Neural progenitor cell (in vitro differentiated cells): ENCODE data around the gene GLCE. TPM values are rescaled to one million over a fixed set of nuclear protein-coding genes. Genes with fewer than 3 reads are reported as not detected.

ENCODE experiments used
- DNase-seq: peaks from one replicate; pipeline ENCODE4 v3.0.0-alpha.2; 2016; ENCODE audit warnings: low spot score
- H2AFZ ChIP-seq: fragments of 200-600 bp; sonication (generic); replicated peaks from 2 replicates; pipeline ENCODE4 v1.6.1; 2016; ENCODE audit warnings: antibody characterized with exemption
- H3F3A ChIP-seq: fragments of 200-600 bp; sonication (generic); 2 replicates; pipeline ENCODE4 v1.6.1; 2016; ENCODE audit warnings: antibody characterized with exemption, low read depth
- H3K27ac ChIP-seq: fragments of 200-600 bp; sonication (generic); 2 replicates; pipeline ENCODE4 v1.5.1; 2016; ENCODE audit warnings: mild to moderate bottlenecking
- H3K27me3 ChIP-seq: fragments of 200-600 bp; sonication (generic); 2 replicates; pipeline ENCODE4 v1.6.1; 2016; ENCODE audit warnings: mild to moderate bottlenecking, moderate library complexity
- H3K36me3 ChIP-seq: fragments of 200-600 bp; sonication (generic); 2 replicates; pipeline ENCODE4 v1.5.1; 2016
- H3K4me1 ChIP-seq: fragments of 200-600 bp; sonication (generic); 2 replicates; pipeline ENCODE4 v1.6.1; 2016; ENCODE audit warnings: mixed run types
- H3K4me2 ChIP-seq: fragments of 200-600 bp; sonication (generic); 2 replicates; pipeline ENCODE4 v1.6.1; 2016
- H3K4me3 ChIP-seq: fragments of 200-600 bp; sonication (generic); 2 replicates; pipeline ENCODE4 v1.5.1; 2016
- H3K79me2 ChIP-seq: fragments of 200-600 bp; sonication (generic); 2 replicates; pipeline ENCODE4 v1.6.1; 2016; ENCODE audit warnings: low read depth
- H3K9ac ChIP-seq: fragments of 200-600 bp; sonication (generic); 2 replicates; pipeline ENCODE4 v1.6.1; 2016
- H3K9me3 ChIP-seq: fragments of 200-600 bp; sonication (generic); 2 replicates; pipeline ENCODE4 v1.5.1; 2016; ENCODE audit warnings: low read depth
- H4K20me1 ChIP-seq: fragments of 200-600 bp; sonication (generic); 2 replicates; pipeline ENCODE4 v1.6.1; 2016; ENCODE audit warnings: low read depth
- H3K27ac Mint-ChIP-seq: 3 replicates; pipeline ENCODE4 v1.8.0; 2021; ENCODE audit warnings: mixed read lengths
- H3K27me3 Mint-ChIP-seq: 2 replicates; pipeline ENCODE4 v1.8.0; 2022; ENCODE audit warnings: low read depth, mild to moderate bottlenecking, inconsistent platforms, moderate library complexity, mixed read lengths; ENCODE audit not compliant: insufficient read depth
- H3K36me3 Mint-ChIP-seq: 3 replicates; pipeline ENCODE4 v1.8.0; 2021; ENCODE audit warnings: mixed read lengths
- H3K4me1 Mint-ChIP-seq: 3 replicates; pipeline ENCODE4 v1.8.0; 2021; ENCODE audit warnings: mixed read lengths
- H3K4me3 Mint-ChIP-seq: 3 replicates; pipeline ENCODE4 v1.8.0; 2021; ENCODE audit warnings: mild to moderate bottlenecking, moderate library complexity, mixed read lengths
- H3K9me3 Mint-ChIP-seq: 3 replicates; pipeline ENCODE4 v1.8.0; 2020; ENCODE audit warnings: mixed read lengths
- CTCF ChIP-seq: fragments of 200-600 bp; sonication (generic); IDR thresholded peaks from 2 replicates; pipeline ENCODE4 v1.5.1; 2017; ENCODE audit warnings: antibody characterized with exemption, mild to moderate bottlenecking
- EZH2 ChIP-seq: fragments of 200-600 bp; sonication (generic); IDR thresholded peaks from 2 replicates; pipeline ENCODE4 v1.6.1; 2017; ENCODE audit warnings: antibody characterized with exemption, mild to moderate bottlenecking, moderate library complexity
- EZH2phosphoT487 ChIP-seq: fragments of 200-600 bp; sonication (generic); IDR thresholded peaks from 2 replicates; pipeline ENCODE4 v1.6.1; 2017; ENCODE audit warnings: antibody characterized with exemption
- total RNA-seq: library from RNA; depleted of rRNA; stranded (reverse); fragments of >200 nt; gene quantifications from 2 replicates; pipeline ENCODE4 v1.2.3, GENCODE V29; 2015; ENCODE audit warnings: low replicate concordance

Gene GLCE
- total RNA-seq, 1 donor from 2014 or later = 22.7 TPM

GRCh38 chr15:69161878-69162213 is 1.4 kb downstream of the GLCE start:
- H3K27ac Mint-ChIP-seq = peak overlapping the region; percentile 5
- Histone ChIP-seq H4K20me1 (peaks cover 27% of the 10 kb centered on the region), H3K36me3 (no peaks in the 10 kb centered on the region), H3K27me3 (peaks cover 11% of the 10 kb centered on the region), H3K27ac (no peak overlapping the region), H3K4me2 (peak overlapping the region; percentile 94), H3F3A (peaks cover 13% of the 10 kb centered on the region), H3K9ac (no peak overlapping the region), H3K4me1 (peaks cover 10% of the 10 kb centered on the region), H3K79me2 (peaks cover 43% of the 10 kb centered on the region), H3K4me3 (peak overlapping the region; percentile 89), H2AFZ (peak overlapping the region; percentile 91), H3K9me3 (no peaks in the 10 kb centered on the region)
- H3K36me3 Mint-ChIP-seq = no peaks in the 10 kb centered on the region
- DNase-seq = no peak
- H3K4me3 Mint-ChIP-seq = peak overlapping the region; percentile 100
- H3K27me3 Mint-ChIP-seq = no peaks in the 10 kb centered on the region
- H3K9me3 Mint-ChIP-seq = no peaks in the 10 kb centered on the region
- TF ChIP-seq EZH2 (no peak), EZH2phosphoT487 (no peak), CTCF (no peak)
- peaks cover 14% of the 10 kb centered on the region for H3K4me1 Mint-ChIP-seq

- DNase-seq = no peak
- peaks cover 10% of the 10 kb centered on the region for H3K4me1 ChIP-seq
- H3K4me1 Mint-ChIP-seq = peaks cover 14% of the 10 kb centered on the region
- no peaks in the 10 kb centered on the region for H3K9me3 ChIP-seq
- no peak overlapping the region for H3K27ac ChIP-seq
- H3K27ac Mint-ChIP-seq = no peak overlapping the region
- H3K9ac ChIP-seq = no peak overlapping the region
- H4K20me1 ChIP-seq = peaks cover 27% of the 10 kb centered on the region
- H2AFZ ChIP-seq = no peak overlapping the region
- H3K27me3 Mint-ChIP-seq = no peaks in the 10 kb centered on the region
- TF ChIP-seq CTCF (no peak), EZH2 (no peak), EZH2phosphoT487 (no peak)
- H3K27me3 ChIP-seq = peaks cover 11% of the 10 kb centered on the region
- no peaks in the 10 kb centered on the region for H3K36me3 ChIP-seq
- no peak overlapping the region for H3K4me2 ChIP-seq
- peaks cover 13% of the 10 kb centered on the region for H3F3A ChIP-seq
- no peaks in the 10 kb centered on the region for H3K9me3 Mint-ChIP-seq
- H3K4me3 Mint-ChIP-seq = no peak overlapping the region
- H3K36me3 Mint-ChIP-seq = no peaks in the 10 kb centered on the region
- no peak overlapping the region for H3K4me3 ChIP-seq
- peaks cover 52% of the 10 kb centered on the region for H3K79me2 ChIP-seq
Measured at GRCh38 chr15:69163141-69163669, 2.8 kb downstream of the GLCE start.

- DNase-seq = no peak
- Mint-ChIP-seq H3K4me1 (peaks cover 10% of the 10 kb centered on the region), H3K36me3 (no peaks in the 10 kb centered on the region), H3K4me3 (no peak overlapping the region), H3K27ac (no peak overlapping the region), H3K9me3 (no peaks in the 10 kb centered on the region), H3K27me3 (no peaks in the 10 kb centered on the region)
- Histone ChIP-seq H2AFZ (no peak overlapping the region), H3K27me3 (peaks cover 11% of the 10 kb centered on the region), H3K9me3 (no peaks in the 10 kb centered on the region), H3K36me3 (no peaks in the 10 kb centered on the region), H3K4me3 (no peak overlapping the region), H3F3A (peaks cover 13% of the 10 kb centered on the region), H3K4me2 (no peak overlapping the region), H4K20me1 (peaks cover 27% of the 10 kb centered on the region), H3K27ac (no peak overlapping the region), H3K4me1 (peaks cover 6% of the 10 kb centered on the region), H3K9ac (no peak overlapping the region), H3K79me2 (peaks cover 68% of the 10 kb centered on the region)
- no peak for TF ChIP-seq EZH2phosphoT487
- TF ChIP-seq EZH2 = no peak
- no peak for TF ChIP-seq CTCF
Measured at GRCh38 chr15:69164807-69165636, 4.6 kb downstream of the GLCE start.
